Nephron (organoid): Measurements from ENCODE around the gene KCNG2.

Experiments
- H3K27ac Mint-ChIP-seq, 3 experiments: 2 replicates each; pipeline ENCODE4 v1.8.0; 2020; ENCODE audit warnings: mixed read lengths in 3 of 3, mild to moderate bottlenecking in 2 of 3, moderate library complexity in 1 of 3
- H3K27me3 Mint-ChIP-seq: 2 replicates; pipeline ENCODE4 v1.8.0; 2021; ENCODE audit warnings: low read depth, mild to moderate bottlenecking, moderate library complexity, mixed read lengths
- H3K36me3 Mint-ChIP-seq: 2 replicates; pipeline ENCODE4 v1.8.0; 2020; ENCODE audit warnings: low read depth, mixed read lengths
- H3K4me1 Mint-ChIP-seq: 2 replicates; pipeline ENCODE4 v1.8.0; 2020; ENCODE audit warnings: mixed read lengths
- H3K4me3 Mint-ChIP-seq, 3 experiments: 2 replicates each; pipeline ENCODE4 v1.8.0; 2020; ENCODE audit warnings: mild to moderate bottlenecking in 3 of 3, mixed read lengths in 3 of 3, moderate library complexity in 2 of 3
- H3K9me3 Mint-ChIP-seq: 2 replicates; pipeline ENCODE4 v1.8.0; 2020; ENCODE audit warnings: mixed read lengths
- TF ChIP-seq, protein P1 (sequence below), 3 experiments: fragments of 200-600 bp; sonication (generic); IDR thresholded peaks; one replicate each; pipeline ENCODE4 v1.5.0; 2021; ENCODE audit warnings: antibody characterized with exemption in 3 of 3; ENCODE audit not compliant: unreplicated experiment in 3 of 3

Gene KCNG2

DNA sequence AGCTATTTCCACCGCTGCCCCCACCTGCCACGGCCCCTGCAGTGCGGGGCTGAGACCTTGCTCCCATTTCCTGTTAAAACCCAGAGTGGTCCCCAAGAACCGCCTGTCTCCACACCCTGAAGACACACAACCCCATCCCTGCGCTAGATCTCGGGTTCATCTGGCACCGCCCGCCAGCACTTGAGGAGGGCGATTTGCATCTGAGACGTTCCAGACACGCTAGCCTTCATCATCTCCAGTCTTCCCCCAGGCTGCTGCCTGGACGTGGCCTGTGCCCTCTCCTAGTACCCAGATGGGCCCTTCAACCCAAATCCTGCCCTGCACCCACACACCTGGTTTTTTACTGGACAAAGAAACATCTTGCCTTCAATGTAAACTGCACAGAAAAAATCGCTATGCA lies 103.9 kb downstream of the KCNG2 start:
- TF ChIP-seq, protein P1, sequence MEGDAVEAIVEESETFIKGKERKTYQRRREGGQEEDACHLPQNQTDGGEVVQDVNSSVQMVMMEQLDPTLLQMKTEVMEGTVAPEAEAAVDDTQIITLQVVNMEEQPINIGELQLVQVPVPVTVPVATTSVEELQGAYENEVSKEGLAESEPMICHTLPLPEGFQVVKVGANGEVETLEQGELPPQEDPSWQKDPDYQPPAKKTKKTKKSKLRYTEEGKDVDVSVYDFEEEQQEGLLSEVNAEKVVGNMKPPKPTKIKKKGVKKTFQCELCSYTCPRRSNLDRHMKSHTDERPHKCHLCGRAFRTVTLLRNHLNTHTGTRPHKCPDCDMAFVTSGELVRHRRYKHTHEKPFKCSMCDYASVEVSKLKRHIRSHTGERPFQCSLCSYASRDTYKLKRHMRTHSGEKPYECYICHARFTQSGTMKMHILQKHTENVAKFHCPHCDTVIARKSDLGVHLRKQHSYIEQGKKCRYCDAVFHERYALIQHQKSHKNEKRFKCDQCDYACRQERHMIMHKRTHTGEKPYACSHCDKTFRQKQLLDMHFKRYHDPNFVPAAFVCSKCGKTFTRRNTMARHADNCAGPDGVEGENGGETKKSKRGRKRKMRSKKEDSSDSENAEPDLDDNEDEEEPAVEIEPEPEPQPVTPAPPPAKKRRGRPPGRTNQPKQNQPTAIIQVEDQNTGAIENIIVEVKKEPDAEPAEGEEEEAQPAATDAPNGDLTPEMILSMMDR (IDR thresholded peaks at IDR 0.05; ENCODE audit: unreplicated experiment in 3 of 3), result no peak
- no peak overlapping the region for H3K27ac Mint-ChIP-seq
- H3K36me3 Mint-ChIP-seq, result peaks cover 62% of the 10 kb centered on the region

GRCh38 chr18:79902075-79902474 lies 104.3 kb downstream of the KCNG2 start:
- Mint-ChIP-seq H3K4me3 (no peak overlapping the region), H3K4me1 (peaks cover 9% of the 10 kb centered on the region), H3K27ac (no peak overlapping the region), H3K36me3 (peaks cover 62% of the 10 kb centered on the region), H3K27me3 (peaks cover 5% of the 10 kb centered on the region), H3K9me3 (peaks cover 31% of the 10 kb centered on the region)
- TF ChIP-seq, protein P1 (IDR thresholded peaks at IDR 0.05; ENCODE audit: unreplicated experiment in 3 of 3), result no peak

More for the DNA sequence above, 103.9 kb downstream of the KCNG2 start:
- Mint-ChIP-seq H3K27me3 (peaks cover 5% of the 10 kb centered on the region), H3K4me1 (peaks cover 9% of the 10 kb centered on the region), H3K9me3 (peaks cover 36% of the 10 kb centered on the region), H3K4me3 (no peak overlapping the region)

DNA sequence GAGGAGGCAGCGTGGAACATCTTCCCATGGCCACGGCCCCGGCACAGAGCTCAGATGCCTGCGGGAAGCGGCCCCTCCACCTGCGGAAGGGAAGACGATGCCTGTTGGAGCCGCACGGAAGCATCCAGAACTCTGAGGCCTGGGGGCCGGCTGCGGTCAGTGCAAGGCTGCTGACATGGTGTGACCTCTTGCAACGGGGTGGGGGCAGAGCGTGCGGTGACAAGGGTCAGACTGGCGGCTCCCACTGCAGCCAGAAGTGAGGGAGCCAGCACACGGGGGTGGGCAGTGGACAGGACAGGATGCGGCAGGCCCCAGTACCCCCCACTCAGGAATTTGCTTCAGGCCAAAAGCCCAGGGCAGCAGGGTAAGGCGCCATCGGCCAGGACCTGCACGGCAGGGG lies 104.9 kb downstream of the KCNG2 start:
- Mint-ChIP-seq H3K9me3 (peaks cover 26% of the 10 kb centered on the region), H3K4me3 (no peak overlapping the region), H3K4me1 (peaks cover 9% of the 10 kb centered on the region), H3K27me3 (peaks cover 3% of the 10 kb centered on the region), H3K27ac (no peak overlapping the region), H3K36me3 (peaks cover 60% of the 10 kb centered on the region)
- TF ChIP-seq, protein P1 (IDR thresholded peaks at IDR 0.05; ENCODE audit: unreplicated experiment in 3 of 3), result no peak

DNA sequence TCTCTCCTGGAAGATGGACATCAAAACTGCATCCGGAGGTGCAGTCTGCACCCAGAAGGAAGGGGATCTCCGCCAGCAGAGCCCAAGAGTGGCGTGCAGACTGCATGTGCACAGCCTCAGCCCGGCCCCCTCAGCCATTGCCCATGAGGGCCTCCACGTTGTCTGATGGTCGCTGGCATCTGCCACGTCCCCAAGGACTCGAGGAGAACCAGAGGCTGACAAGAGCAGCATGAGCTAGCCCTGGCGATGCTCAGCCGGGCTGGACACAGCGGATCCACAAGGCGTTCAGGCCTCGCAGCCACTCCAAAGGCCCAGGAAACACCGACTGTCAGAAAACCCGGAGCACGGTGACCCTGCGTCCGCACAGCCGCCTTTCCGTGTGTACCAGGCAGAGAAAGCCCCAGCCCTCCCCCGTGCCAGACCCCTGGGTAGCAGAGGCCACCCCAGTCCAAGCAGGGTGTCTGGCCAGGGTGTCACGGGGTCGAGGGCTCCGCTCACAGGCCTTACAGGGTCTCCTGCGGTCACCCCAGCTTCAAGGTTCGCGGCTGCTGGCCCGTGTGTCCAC lies 105.4 kb downstream of the KCNG2 start:
- Mint-ChIP-seq H3K27me3 (no peaks in the 10 kb centered on the region), H3K27ac (no peak overlapping the region), H3K36me3 (peaks cover 60% of the 10 kb centered on the region), H3K9me3 (peaks cover 21% of the 10 kb centered on the region), H3K4me3 (no peak overlapping the region), H3K4me1 (peaks cover 9% of the 10 kb centered on the region)
- TF ChIP-seq, protein P1 (IDR thresholded peaks at IDR 0.05; ENCODE audit: unreplicated experiment in 3 of 3), result no peak

DNA sequence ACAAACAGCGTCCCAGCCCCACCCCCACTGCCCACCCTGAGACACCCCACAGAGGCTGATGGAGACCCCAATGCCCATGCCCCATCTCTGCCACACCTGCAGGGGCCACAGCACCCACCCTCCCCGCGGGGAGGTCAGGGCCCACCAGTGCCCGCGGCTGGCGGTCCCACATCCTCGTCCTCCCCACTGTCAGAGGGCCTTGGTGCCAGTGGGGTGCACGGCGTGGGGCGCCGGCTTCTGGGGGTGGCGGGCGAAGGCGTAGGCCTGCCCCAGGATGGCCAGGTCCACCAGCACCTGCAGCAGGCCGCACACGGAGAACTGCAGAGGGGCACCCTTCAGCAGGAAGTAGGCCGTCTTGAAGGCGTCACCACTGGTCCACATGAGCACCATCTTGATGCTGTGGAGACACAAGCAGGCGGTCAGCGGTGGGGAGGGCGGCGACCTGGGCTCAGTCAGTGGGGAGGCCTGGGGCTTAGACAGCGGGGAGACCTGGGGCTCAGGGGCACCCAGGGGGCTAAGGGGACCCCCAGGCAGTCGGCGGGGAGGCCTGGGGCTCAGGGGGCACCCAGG lies 106.1 kb downstream of the KCNG2 start:
- TF ChIP-seq, protein P1 (IDR thresholded peaks at IDR 0.05; ENCODE audit: unreplicated experiment in 3 of 3), result no peak
- peaks cover 9% of the 10 kb centered on the region for H3K4me1 Mint-ChIP-seq
- H3K27me3 Mint-ChIP-seq, result no peaks in the 10 kb centered on the region
- no peak overlapping the region for H3K4me3 Mint-ChIP-seq
- peaks cover 24% of the 10 kb centered on the region for H3K9me3 Mint-ChIP-seq
- peaks cover 63% of the 10 kb centered on the region for H3K36me3 Mint-ChIP-seq
- no peak overlapping the region for H3K27ac Mint-ChIP-seq
